Neural cell (in vitro differentiated cells): ENCODE measurements around the gene TYMP. TPM values are rescaled to one million over a fixed set of nuclear protein-coding genes. Genes with fewer than 3 reads are reported as not detected.

Experiments used
- H2AFZ ChIP-seq: fragments of 200-600, 300-800 bp; sonication (generic), shearing (Covaris generic); 2 replicates; pipeline ENCODE4 v1.6.0; 2014; ENCODE audit warnings: low read depth, mild to moderate bottlenecking, antibody characterized with exemption, low read length, moderate library complexity
- H3F3A ChIP-seq: fragments of 200-600 bp; shearing (Covaris generic); 2 replicates; pipeline ENCODE4 v1.6.1; 2016; ENCODE audit warnings: mild to moderate bottlenecking, moderate library complexity, mixed read lengths, antibody characterized with exemption, low read length; ENCODE audit not compliant: insufficient read depth, poor library complexity, severe bottlenecking
- H3K27ac ChIP-seq: fragments of 200-600, 300-800 bp; sonication (generic), shearing (Covaris generic); 2 replicates; pipeline ENCODE4 v1.5.1; 2014; ENCODE audit warnings: mild to moderate bottlenecking, low read length, moderate library complexity
- H3K27me3 ChIP-seq: fragments of 300-800, 200-600 bp; sonication (generic), shearing (Covaris generic); 2 replicates; pipeline ENCODE4 v1.6.0; 2014; ENCODE audit warnings: mild to moderate bottlenecking, low read depth, low read length, moderate library complexity; ENCODE audit not compliant: insufficient read depth
- H3K36me3 ChIP-seq: fragments of 300-800, 200-600 bp; sonication (generic), shearing (Covaris generic); 2 replicates; pipeline ENCODE4 v1.5.1; 2014; ENCODE audit warnings: mild to moderate bottlenecking, antibody characterized with exemption, low read length, moderate library complexity; ENCODE audit not compliant: insufficient read depth
- H3K4me2 ChIP-seq: fragments of 300-800, 200-600 bp; sonication (generic), shearing (Covaris generic); 2 replicates; pipeline ENCODE4 v1.6.0; 2014; ENCODE audit warnings: mild to moderate bottlenecking, low read length
- H3K4me3 ChIP-seq: fragments of 300-800, 200-600 bp; sonication (generic), shearing (Covaris generic); 2 replicates; pipeline ENCODE4 v1.5.1; 2014; ENCODE audit warnings: mild to moderate bottlenecking, low read length, moderate library complexity
- H3K79me2 ChIP-seq: fragments of 200-600 bp; shearing (Covaris generic); replicated peaks from 2 replicates; pipeline ENCODE4 v1.6.0; 2014; ENCODE audit warnings: mild to moderate bottlenecking, low read length, moderate library complexity; ENCODE audit not compliant: insufficient read depth
- H3K9ac ChIP-seq: fragments of 300-800, 200-600 bp; sonication (generic), shearing (Covaris generic); 2 replicates; pipeline ENCODE4 v1.6.1; 2016; ENCODE audit warnings: mild to moderate bottlenecking, low read length, mixed read lengths
- H3K9me2 ChIP-seq: fragments of 200-600 bp; shearing (Covaris generic); 2 replicates; pipeline ENCODE4 v1.6.1; 2016; ENCODE audit warnings: mild to moderate bottlenecking, low read length, mixed read lengths; ENCODE audit not compliant: insufficient read depth
- H3K9me3 ChIP-seq: fragments of 200-600, 300-800 bp; sonication (generic), shearing (Covaris generic); 2 replicates; pipeline ENCODE4 v1.6.1; 2016; ENCODE audit warnings: mild to moderate bottlenecking, mixed run types, low read length, moderate library complexity, mixed read lengths
- H4K20me1 ChIP-seq: fragments of 200-600 bp; shearing (Covaris generic); 2 replicates; pipeline ENCODE4 v1.6.1; 2016; ENCODE audit warnings: mild to moderate bottlenecking, mixed run types; ENCODE audit not compliant: insufficient read depth
- EP300 ChIP-seq: fragments of 450-650 bp; conservative IDR thresholded peaks from 2 replicates; pipeline ENCODE4 v1.6.1; 2014; ENCODE audit warnings: antibody characterized with exemption, mild to moderate bottlenecking, moderate library complexity; ENCODE audit not compliant: poor library complexity, severe bottlenecking
- EZH2 ChIP-seq: fragments of 200-600, 300-800 bp; shearing (Covaris generic), sonication (generic); IDR thresholded peaks from 2 replicates; pipeline ENCODE4 v1.6.1; 2014; ENCODE audit warnings: antibody characterized with exemption, low read length, borderline replicate concordance, mild to moderate bottlenecking; ENCODE audit not compliant: insufficient read depth, poor library complexity, severe bottlenecking
- MXI1 ChIP-seq: fragments of 450-650 bp; conservative IDR thresholded peaks from 2 replicates; pipeline ENCODE4 v1.6.1; 2014; ENCODE audit warnings: antibody characterized with exemption, mild to moderate bottlenecking; ENCODE audit not compliant: poor library complexity, severe bottlenecking
- POLR2AphosphoS5 ChIP-seq: IDR thresholded peaks from 2 replicates; pipeline ENCODE4 v1.6.1; 2012
- REST ChIP-seq: IDR thresholded peaks from 2 replicates; pipeline ENCODE4 v1.6.1; 2012; ENCODE audit warnings: borderline replicate concordance
- SMC3 ChIP-seq: fragments of 450-650 bp; conservative IDR thresholded peaks from 2 replicates; pipeline ENCODE4 v1.6.1; 2014; ENCODE audit warnings: antibody characterized with exemption, mild to moderate bottlenecking, moderate library complexity; ENCODE audit not compliant: poor library complexity
- polyA plus RNA-seq: library from polyadenylated mRNA; depleted of rRNA; stranded (reverse); fragments of >200 nt; gene quantifications from 2 replicates; pipeline ENCODE4 v1.2.3, GENCODE V29; 2014
- TF ChIP-seq, protein P1 (sequence below): fragments of 450-650 bp; IDR thresholded peaks from 2 replicates; pipeline ENCODE4 v1.5.1; 2014; ENCODE audit warnings: antibody characterized with exemption, mild to moderate bottlenecking, moderate library complexity; ENCODE audit not compliant: poor library complexity, severe bottlenecking

Gene TYMP
- polyA plus RNA-seq, 1 donor from 2014 or later: 0.87 TPM

DNA sequence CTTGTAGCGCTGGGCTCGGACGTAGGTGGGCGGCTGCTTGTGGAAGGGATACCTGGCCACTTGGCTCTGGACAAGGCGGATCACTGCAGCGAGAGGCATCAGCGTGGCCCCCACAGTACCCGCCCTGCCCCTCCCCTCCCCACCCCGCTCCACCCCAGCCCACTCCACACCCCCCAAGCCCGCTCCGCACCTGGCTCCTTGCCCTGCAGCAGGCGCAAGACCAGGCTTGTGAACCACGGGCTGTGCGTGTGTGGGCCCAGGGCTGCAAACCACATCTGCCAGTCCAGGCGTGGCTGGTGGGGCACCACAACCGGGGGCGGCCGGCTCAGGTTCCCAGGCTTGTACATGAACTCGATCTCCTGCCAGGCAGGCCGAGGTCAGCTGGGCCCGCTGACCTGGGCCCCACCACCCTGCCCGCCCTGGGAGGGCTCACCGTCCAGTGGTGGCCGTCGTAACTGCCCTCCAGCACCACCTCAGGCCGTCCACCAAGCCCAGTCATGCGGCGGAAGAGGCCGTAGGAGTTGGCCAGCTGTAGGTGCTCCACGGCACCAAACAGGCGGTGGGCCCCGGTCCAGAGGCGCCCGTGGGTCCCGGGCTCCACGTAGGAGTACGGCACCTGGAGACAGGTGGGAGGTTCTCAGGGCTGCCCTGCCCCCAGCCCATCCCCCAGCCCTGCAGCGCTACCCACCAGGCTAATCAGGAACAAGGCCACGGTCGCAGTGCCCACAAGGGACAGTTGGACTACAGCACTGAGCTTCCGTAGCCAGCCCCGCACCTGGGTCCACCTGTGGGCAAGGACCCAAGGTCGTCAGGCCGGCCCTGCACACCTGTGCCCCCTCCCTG, 25.2 kb downstream of the TYMP start:
- TF ChIP-seq REST (no peak), EP300 (no peak), SMC3 (no peak), POLR2AphosphoS5 (no peak)
- TF ChIP-seq, protein P1, sequence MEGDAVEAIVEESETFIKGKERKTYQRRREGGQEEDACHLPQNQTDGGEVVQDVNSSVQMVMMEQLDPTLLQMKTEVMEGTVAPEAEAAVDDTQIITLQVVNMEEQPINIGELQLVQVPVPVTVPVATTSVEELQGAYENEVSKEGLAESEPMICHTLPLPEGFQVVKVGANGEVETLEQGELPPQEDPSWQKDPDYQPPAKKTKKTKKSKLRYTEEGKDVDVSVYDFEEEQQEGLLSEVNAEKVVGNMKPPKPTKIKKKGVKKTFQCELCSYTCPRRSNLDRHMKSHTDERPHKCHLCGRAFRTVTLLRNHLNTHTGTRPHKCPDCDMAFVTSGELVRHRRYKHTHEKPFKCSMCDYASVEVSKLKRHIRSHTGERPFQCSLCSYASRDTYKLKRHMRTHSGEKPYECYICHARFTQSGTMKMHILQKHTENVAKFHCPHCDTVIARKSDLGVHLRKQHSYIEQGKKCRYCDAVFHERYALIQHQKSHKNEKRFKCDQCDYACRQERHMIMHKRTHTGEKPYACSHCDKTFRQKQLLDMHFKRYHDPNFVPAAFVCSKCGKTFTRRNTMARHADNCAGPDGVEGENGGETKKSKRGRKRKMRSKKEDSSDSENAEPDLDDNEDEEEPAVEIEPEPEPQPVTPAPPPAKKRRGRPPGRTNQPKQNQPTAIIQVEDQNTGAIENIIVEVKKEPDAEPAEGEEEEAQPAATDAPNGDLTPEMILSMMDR: no peak
- Histone ChIP-seq H3K79me2 (peaks cover 19% of the 10 kb centered on the region), H3F3A (no peaks in the 10 kb centered on the region), H3K36me3 (no peaks in the 10 kb centered on the region), H3K9me3 (no peaks in the 10 kb centered on the region), H3K4me3 (no peak overlapping the region), H3K9ac (no peak overlapping the region), H3K4me2 (no peak overlapping the region), H2AFZ (no peak overlapping the region), H3K27me3 (no peaks in the 10 kb centered on the region), H4K20me1 (no peaks in the 10 kb centered on the region), H3K9me2 (no peaks in the 10 kb centered on the region), H3K27ac (no peak overlapping the region)

DNA sequence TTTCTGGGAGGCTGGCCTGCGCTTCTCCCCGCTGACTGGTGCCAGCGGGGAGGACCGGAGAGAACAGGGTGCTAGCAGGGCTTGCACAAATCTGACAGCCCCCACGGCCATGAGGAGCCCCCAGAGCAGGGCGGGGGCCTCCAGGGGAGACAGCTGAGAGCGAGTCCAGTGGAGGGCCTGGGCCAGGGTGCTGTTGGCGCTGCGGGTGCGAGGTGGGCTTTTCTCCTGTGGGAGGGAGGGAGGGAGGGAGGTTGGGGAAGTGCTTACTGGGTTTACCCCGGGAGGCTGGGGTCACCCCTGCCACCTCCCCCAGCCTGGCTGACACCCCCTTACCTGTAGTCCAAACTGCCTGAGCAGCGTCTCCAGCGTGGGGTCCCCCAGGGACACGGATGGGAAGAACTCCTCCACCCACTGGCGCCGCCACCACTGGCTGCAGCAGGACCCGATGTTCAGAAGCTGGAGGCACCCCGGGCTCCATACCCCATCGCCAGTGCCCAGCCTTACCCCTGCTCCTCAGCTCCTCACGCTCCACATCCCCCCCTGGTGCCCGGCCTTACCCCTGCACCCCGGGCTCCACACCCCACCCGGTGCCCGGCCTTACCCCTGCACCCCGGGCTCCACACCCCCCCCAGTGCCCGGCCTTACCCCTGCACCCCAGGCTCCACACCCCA, 26.2 kb downstream of the TYMP start:
- Histone ChIP-seq H4K20me1 (no peaks in the 10 kb centered on the region), H3K9me2 (no peaks in the 10 kb centered on the region), H3K9ac (no peak overlapping the region), H3F3A (no peaks in the 10 kb centered on the region), H3K9me3 (no peaks in the 10 kb centered on the region), H3K36me3 (no peaks in the 10 kb centered on the region), H3K4me3 (no peak overlapping the region), H3K4me2 (no peak overlapping the region), H3K27me3 (no peaks in the 10 kb centered on the region), H2AFZ (no peak overlapping the region), H3K27ac (no peak overlapping the region), H3K79me2 (peaks cover 10% of the 10 kb centered on the region)
- TF ChIP-seq MXI1 (no peak), EZH2 (no peak)
